Measurements from ENCODE around the gene ARHGEF2. TPM values are rescaled to one million over a fixed set of nuclear protein-coding genes. Genes with fewer than 3 reads are reported as not detected.

ARHGEF2 gene
- total and polyA plus RNA-seq, 9 of the 15 experiments (the other 6 are each of a cell fraction or from before 2014, with no cell fraction given) = 7.1 to 162 (median 62.2) TPM

GRCh38 chr1:155964193-155964592 lies 14.2 kb downstream of the ARHGEF2 start (continued):
- TF ChIP-seq RCOR1 (IDR thresholded peaks at IDR 0.05; ENCODE audit: borderline replicate concordance in 1 of 2, low read depth in 2 of 2, low read length in 2 of 2) (0 out of 4 replicates have a peak, but pooled peaks of 1 of the 2 experiments have one; percentile 6), ZNF609 (CRISPR knock-in tag; IDR thresholded peaks at IDR 0.05; ENCODE audit: borderline replicate concordance) (no peak), PPARD (CRISPR knock-in tag; IDR thresholded peaks at IDR 0.05) (no peak), ZNF584 (CRISPR knock-in tag; IDR thresholded peaks at IDR 0.05; ENCODE audit: low read depth) (no peak), PHB (CRISPR knock-in tag; IDR thresholded peaks at IDR 0.05) (no peak), SRSF3 (IDR thresholded peaks at IDR 0.05; ENCODE audit: insufficient read depth, low read length) (no peak), L3MBTL2 (IDR thresholded peaks at IDR 0.05) (peak; percentile 77), MEF2A (IDR thresholded peaks at IDR 0.05; ENCODE audit: control insufficient read depth, low read depth, low read length) (peak; percentile 93)
- TF ChIP-seq, protein P1, sequence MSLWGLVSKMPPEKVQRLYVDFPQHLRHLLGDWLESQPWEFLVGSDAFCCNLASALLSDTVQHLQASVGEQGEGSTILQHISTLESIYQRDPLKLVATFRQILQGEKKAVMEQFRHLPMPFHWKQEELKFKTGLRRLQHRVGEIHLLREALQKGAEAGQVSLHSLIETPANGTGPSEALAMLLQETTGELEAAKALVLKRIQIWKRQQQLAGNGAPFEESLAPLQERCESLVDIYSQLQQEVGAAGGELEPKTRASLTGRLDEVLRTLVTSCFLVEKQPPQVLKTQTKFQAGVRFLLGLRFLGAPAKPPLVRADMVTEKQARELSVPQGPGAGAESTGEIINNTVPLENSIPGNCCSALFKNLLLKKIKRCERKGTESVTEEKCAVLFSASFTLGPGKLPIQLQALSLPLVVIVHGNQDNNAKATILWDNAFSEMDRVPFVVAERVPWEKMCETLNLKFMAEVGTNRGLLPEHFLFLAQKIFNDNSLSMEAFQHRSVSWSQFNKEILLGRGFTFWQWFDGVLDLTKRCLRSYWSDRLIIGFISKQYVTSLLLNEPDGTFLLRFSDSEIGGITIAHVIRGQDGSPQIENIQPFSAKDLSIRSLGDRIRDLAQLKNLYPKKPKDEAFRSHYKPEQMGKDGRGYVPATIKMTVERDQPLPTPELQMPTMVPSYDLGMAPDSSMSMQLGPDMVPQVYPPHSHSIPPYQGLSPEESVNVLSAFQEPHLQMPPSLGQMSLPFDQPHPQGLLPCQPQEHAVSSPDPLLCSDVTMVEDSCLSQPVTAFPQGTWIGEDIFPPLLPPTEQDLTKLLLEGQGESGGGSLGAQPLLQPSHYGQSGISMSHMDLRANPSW (CRISPR knock-in tag; IDR thresholded peaks at IDR 0.05) = no peak
- TF ChIP-seq, protein P2, sequence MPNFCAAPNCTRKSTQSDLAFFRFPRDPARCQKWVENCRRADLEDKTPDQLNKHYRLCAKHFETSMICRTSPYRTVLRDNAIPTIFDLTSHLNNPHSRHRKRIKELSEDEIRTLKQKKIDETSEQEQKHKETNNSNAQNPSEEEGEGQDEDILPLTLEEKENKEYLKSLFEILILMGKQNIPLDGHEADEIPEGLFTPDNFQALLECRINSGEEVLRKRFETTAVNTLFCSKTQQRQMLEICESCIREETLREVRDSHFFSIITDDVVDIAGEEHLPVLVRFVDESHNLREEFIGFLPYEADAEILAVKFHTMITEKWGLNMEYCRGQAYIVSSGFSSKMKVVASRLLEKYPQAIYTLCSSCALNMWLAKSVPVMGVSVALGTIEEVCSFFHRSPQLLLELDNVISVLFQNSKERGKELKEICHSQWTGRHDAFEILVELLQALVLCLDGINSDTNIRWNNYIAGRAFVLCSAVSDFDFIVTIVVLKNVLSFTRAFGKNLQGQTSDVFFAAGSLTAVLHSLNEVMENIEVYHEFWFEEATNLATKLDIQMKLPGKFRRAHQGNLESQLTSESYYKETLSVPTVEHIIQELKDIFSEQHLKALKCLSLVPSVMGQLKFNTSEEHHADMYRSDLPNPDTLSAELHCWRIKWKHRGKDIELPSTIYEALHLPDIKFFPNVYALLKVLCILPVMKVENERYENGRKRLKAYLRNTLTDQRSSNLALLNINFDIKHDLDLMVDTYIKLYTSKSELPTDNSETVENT (CRISPR knock-in tag; IDR thresholded peaks at IDR 0.05) = no peak

Measured in K562 (cell line).